DMS114 treated with DMSO at 0.1 percent for 48 hours (cell line): ENCODE data around the gene SHTN1.

Experiments used
- DNase-seq: peaks from one replicate; lab custom pipeline; 2025; ENCODE audit not compliant: unreplicated experiment; lab: John Stamatoyannopoulos, UW

Gene SHTN1

GRCh38 chr10:116836902-116837523 lies 168.0 kb downstream of the SHTN1 start:
- no peak for DNase-seq

- no peak for DNase-seq
Measured at GRCh38 chr10:116836083-116836482, 168.9 kb downstream of the SHTN1 start.

- no peak for DNase-seq
Measured at GRCh38 chr10:116835658-116836057, 169.3 kb downstream of the SHTN1 start.

- no peak for DNase-seq
Measured at GRCh38 chr10:116833986-116834985, 170.7 kb downstream of the SHTN1 start.

- DNase-seq = no peak
Measured at GRCh38 chr10:116831790-116832189, 173.2 kb downstream of the SHTN1 start.
